GM10266 (cell line): ENCODE data around the gene EGLN1.

ENCODE experiments used
- DNase-seq: peaks from one replicate; pipeline ENCODE4 v3.0.0; 2012; ENCODE audit errors: extremely low spot score
- TF ChIP-seq, protein P1 (sequence below): IDR thresholded peaks from 2 replicates; pipeline ENCODE4 v1.5.1; 2012; ENCODE audit warnings: mild to moderate bottlenecking, low read depth; ENCODE audit not compliant: control insufficient read depth, insufficient read depth; ENCODE audit errors: missing control alignments

EGLN1 gene

DNA sequence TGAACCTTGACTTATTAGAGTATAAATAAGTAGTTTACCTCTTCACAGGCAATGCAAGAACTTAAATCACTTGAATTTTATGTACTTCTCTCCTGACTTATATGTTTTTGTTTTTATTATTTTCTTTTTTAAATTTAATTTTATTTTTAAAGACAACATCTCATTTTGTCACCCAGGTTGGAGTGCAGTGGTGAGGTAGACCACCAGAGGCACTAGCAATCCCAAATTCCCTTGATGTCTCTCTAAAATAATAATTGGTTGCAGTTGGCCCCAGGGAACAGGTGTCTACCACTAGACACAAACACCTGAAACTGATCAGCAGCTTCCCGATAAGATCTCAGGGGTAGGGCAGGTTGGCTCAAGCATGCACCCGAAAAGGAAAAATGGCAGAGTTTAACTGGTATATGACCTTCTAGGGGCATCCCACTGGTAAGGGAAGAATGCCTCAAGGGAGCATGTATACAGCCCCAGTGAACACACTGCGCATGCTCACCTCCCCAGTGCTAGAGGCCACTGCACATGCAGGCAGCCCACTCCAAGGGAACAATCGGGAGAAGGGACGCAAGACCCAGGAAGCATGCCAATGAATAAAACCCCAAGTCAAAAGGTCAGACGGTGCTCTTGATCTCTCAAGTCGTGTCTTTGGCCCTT, 99.1 kb downstream of the EGLN1 start:
- TF ChIP-seq, protein P1, sequence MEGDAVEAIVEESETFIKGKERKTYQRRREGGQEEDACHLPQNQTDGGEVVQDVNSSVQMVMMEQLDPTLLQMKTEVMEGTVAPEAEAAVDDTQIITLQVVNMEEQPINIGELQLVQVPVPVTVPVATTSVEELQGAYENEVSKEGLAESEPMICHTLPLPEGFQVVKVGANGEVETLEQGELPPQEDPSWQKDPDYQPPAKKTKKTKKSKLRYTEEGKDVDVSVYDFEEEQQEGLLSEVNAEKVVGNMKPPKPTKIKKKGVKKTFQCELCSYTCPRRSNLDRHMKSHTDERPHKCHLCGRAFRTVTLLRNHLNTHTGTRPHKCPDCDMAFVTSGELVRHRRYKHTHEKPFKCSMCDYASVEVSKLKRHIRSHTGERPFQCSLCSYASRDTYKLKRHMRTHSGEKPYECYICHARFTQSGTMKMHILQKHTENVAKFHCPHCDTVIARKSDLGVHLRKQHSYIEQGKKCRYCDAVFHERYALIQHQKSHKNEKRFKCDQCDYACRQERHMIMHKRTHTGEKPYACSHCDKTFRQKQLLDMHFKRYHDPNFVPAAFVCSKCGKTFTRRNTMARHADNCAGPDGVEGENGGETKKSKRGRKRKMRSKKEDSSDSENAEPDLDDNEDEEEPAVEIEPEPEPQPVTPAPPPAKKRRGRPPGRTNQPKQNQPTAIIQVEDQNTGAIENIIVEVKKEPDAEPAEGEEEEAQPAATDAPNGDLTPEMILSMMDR, result no peak
- no peak for DNase-seq

DNA sequence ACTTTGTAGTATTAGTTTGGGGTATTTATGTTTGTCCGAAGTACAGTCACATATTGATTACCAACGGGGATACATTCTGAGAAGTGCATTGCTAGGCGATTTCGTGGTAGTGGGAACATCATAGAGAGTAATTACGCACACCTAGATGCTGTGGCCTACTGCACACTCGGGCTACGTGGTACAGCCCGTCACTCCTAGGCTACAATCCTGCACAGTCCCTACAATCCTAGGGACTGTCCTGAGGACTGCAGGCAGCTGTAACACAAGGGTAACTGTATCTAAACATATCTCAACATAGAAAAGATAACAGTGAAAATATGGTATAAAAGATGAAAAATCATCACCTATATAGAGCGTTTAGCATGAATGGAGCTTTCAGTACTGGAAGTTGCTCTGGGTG, 103.0 kb downstream of the EGLN1 start:
- DNase-seq, result no peak
- TF ChIP-seq, protein P1, result no peak

DNA sequence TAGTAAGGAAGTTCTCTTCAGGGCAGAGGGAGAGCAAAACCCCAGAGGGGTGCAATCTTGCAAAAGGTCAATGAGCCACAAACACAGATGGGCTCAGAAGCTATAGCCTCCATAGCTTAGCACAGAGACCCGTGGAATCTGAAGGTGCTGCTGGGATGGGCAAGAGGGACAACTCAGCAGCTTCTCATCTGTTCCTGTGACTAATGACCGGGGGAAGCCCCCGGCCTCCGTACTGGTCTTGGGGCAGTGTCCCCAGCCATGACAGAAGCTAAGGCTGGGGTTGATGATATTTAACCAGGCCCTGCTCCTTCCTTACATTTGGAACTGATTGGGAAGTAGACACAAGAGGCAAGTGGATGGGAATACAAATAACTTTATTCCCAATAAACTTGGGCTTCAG, 103.5 kb downstream of the EGLN1 start:
- TF ChIP-seq, protein P1, result no peak
- no peak for DNase-seq

DNA sequence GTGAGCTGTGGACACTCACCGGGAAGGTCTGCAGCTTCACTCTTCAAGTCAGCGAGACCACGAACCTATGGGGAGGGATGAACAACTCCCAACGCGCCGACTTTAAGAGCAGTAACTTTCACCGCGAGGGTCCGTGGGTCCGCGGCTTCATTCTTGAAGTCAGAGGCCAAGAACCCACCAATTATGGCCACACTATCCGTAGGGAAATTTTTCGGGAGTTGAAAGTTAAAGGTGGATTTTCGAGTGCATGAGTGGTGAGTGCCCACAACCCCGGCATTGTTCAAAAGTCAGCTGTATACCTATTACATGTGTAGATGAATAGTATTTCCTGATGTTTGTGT, 104.1 kb downstream of the EGLN1 start:
- TF ChIP-seq, protein P1, result no peak
- no peak for DNase-seq

DNA sequence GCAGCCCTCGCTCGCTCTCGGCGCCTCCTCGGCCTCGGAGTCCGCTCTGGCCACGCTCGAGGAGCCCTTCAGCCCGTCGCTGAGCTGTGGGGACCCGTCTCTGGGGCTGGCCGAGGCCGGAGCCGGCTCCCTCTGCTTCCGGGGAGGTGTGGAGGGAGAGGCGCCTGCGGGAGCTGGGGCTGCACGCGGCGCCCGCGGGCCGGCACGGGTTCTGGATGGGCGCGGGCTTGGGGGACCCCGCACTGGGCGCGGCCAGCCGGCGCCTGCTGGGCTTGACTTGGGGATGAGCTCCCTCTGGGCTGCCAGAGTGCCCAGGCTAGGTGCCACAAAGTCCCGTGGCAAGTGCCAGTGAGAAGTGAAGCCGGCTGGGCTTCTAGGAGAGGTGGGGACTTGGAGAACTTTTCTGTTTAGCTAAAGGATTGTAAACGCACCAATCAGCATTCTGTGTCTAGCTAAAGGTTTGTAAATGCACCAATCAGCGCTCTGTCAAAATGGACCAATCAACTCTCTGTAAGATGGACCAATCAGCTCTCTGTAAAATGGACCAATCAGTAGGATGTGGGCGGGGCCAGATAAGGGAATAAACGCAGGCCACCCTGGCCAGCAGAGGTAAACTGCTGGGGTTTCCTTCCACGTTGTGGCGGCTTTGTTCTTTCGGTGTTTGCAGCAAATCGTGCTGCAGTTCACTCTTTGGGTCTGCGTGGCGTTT, 104.6 kb downstream of the EGLN1 start:
- no peak for DNase-seq

DNA sequence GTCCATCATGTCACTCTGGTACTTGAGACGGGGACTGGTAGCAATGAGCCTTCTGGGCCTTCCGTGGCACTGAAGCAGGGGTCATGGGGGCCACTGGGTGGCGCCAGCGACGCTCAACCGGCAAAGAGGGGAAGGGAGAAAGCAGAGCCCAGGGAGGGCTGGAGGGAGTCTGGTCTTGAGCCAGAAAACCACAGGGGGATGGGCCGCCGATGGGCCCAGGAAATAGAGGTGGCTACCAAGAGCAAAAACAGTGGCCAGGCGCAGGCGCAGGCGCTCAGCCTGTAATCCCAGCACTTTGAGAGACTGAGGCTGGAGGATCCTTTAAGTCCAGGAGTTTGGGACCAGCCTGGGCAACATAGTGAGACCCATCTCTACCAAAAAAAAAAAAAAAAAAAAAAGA, 106.2 kb downstream of the EGLN1 start:
- peak; percentile 59 for DNase-seq
- TF ChIP-seq, protein P1, result peak; percentile 82

More for the DNA sequence above, 104.6 kb downstream of the EGLN1 start:
- TF ChIP-seq, protein P1, result no peak
